ENCODE measurements around the gene AKAP8. TPM values are rescaled to one million over a fixed set of nuclear protein-coding genes. Genes with fewer than 3 reads are reported as not detected.

AKAP8 gene
- total and polyA plus RNA-seq, 9 of the 15 experiments (the other 6 are each of a cell fraction or from before 2014, with no cell fraction given) = 3.4 to 56.5 (median 15.0) TPM

GRCh38 chr19:15379083-15379998 is at the start of gene AKAP8 (continued):
- no peak for TF ChIP-seq RNF2 (IDR thresholded peaks at IDR 0.05)
- no peak; the same call in 1 of the 2 replicates for TF ChIP-seq KDM2B (CRISPR knock-in tag; IDR thresholded peaks at IDR 0.05)
- peak; percentile 89 for TF ChIP-seq FIP1L1 (IDR thresholded peaks at IDR 0.05; ENCODE audit: low read depth, low read length, poor library complexity, severe bottlenecking)
- no peak for TF ChIP-seq MECOM (CRISPR knock-in tag; IDR thresholded peaks at IDR 0.05)
- TF ChIP-seq DMBX1 (CRISPR knock-in tag; IDR thresholded peaks at IDR 0.05; ENCODE audit: borderline replicate concordance) = no peak
- TF ChIP-seq POLR3A (IDR thresholded peaks at IDR 0.05; ENCODE audit: borderline replicate concordance, extremely low read depth, insufficient read depth, insufficient read length) = no peak
- no peak for TF ChIP-seq ZNF280A (IDR thresholded peaks at IDR 0.05; ENCODE audit: low read depth, partially characterized antibody)
- TF ChIP-seq GABPB1 (CRISPR knock-in tag; IDR thresholded peaks at IDR 0.05) = peak; percentile 71
- TF ChIP-seq RBM25 (IDR thresholded peaks at IDR 0.05; ENCODE audit: low read depth, low read length, severe bottlenecking) = peak; percentile 100
- no peak for TF ChIP-seq GTF3C2 (IDR thresholded peaks at IDR 0.05; ENCODE audit: borderline replicate concordance, extremely low read depth, insufficient read length)
- no peak for TF ChIP-seq ZNF586 (CRISPR knock-in tag; conservative IDR thresholded peaks at IDR 0.05)
- peak; percentile 51 for TF ChIP-seq SIRT6 (IDR thresholded peaks at IDR 0.05; ENCODE audit: low read depth, low read length)
- no peak for TF ChIP-seq YBX1 (IDR thresholded peaks at IDR 0.05)
- no peak for TF ChIP-seq ZNF239 (CRISPR knock-in tag; IDR thresholded peaks at IDR 0.05)
- TF ChIP-seq ZNF324 (CRISPR knock-in tag; IDR thresholded peaks at IDR 0.05) = no peak
- no peak for TF ChIP-seq ZNF175 (CRISPR knock-in tag; IDR thresholded peaks at IDR 0.05; ENCODE audit: low read depth)
- no peak; the same call in 1 of the 2 replicates for TF ChIP-seq ELF1 (tag; IDR thresholded peaks at IDR 0.05)
- no peak for TF ChIP-seq JUND (IDR thresholded peaks at IDR 0.05; ENCODE audit: borderline replicate concordance, low read depth, low read length)
- TF ChIP-seq JUND (tag; IDR thresholded peaks at IDR 0.05; ENCODE audit: borderline replicate concordance, low read depth, low read length) = no peak
- TF ChIP-seq MBD2 (IDR thresholded peaks at IDR 0.05; ENCODE audit: borderline replicate concordance, low read depth) = peak; percentile 95
- TF ChIP-seq SIN3B (IDR thresholded peaks at IDR 0.05; ENCODE audit: low read depth) = peak; percentile 61
- TF ChIP-seq ELK1 (CRISPR knock-in tag; IDR thresholded peaks at IDR 0.05) = no peak
